Thymus (tissue), 11 donors: ENCODE data around the gene SERINC5. TPM values are rescaled to one million over a fixed set of nuclear protein-coding genes. Genes with fewer than 3 reads are reported as not detected.

Experiments used
- DNase-seq, 9 donors: peaks; one replicate each; pipeline ENCODE4 v3.0.0-alpha.2; 2013; ENCODE audit warnings: low spot score in 9 of 9, low read depth in 6 of 9, missing footprints in 1 of 9
- H3K27ac ChIP-seq, 2 donors: one replicate each; pipeline ENCODE4 v1.5.1; 2013; ENCODE audit warnings: control low read depth in 1 of 2, low read depth in 1 of 2, low read length in 1 of 2, mild to moderate bottlenecking in 1 of 2, moderate library complexity in 1 of 2
- H3K27me3 ChIP-seq, 2 donors: one replicate each; pipeline ENCODE4 v1.5.1; 2013; ENCODE audit warnings: low read length in 1 of 2; ENCODE audit not compliant: control insufficient read depth in 2 of 2, insufficient read depth in 1 of 2
- H3K36me3 ChIP-seq, 2 donors: one replicate each; pipeline ENCODE4 v1.5.1; 2013; ENCODE audit warnings: low read length in 1 of 2, mild to moderate bottlenecking in 1 of 2, moderate library complexity in 1 of 2; ENCODE audit not compliant: control insufficient read depth in 2 of 2, insufficient read depth in 2 of 2
- H3K4me1 ChIP-seq, 2 donors: one replicate each; pipeline ENCODE4 v1.5.1; 2013; ENCODE audit warnings: low read length in 2 of 2; ENCODE audit not compliant: control insufficient read depth in 2 of 2, insufficient read depth in 2 of 2
- H3K4me3 ChIP-seq, 2 donors: one replicate each; pipeline ENCODE4 v1.5.1; 2013; ENCODE audit warnings: low read length in 2 of 2, control low read depth in 1 of 2, mild to moderate bottlenecking in 1 of 2
- H3K9me3 ChIP-seq, 2 donors: one replicate each; pipeline ENCODE4 v1.5.1; 2013; ENCODE audit warnings: low read length in 1 of 2, mild to moderate bottlenecking in 1 of 2; ENCODE audit not compliant: control insufficient read depth in 2 of 2, insufficient read depth in 1 of 2
- WGBS: extraction: QIAGEN DNeasy Blood & Tissue Kit; methylation state at CpG from one replicate; pipeline ENCODE4 v1.1.7; 2013; 5-methylcytosine and 5-hydroxymethylcytosine counted together
- polyA plus RNA-seq: library from polyadenylated mRNA; stranded (reverse); fragments of 200-250 nt; gene quantifications from one replicate; pipeline ENCODE4 v1.2.3, GENCODE V29; 2013
- total RNA-seq: library from RNA; stranded (reverse); fragments of 120-200 nt; gene quantifications from one replicate; pipeline ENCODE4 v1.2.4, GENCODE V29; 2013
- donor health status: healthy.

SERINC5 gene
- total and polyA plus RNA-seq, 2 donors: 7.1 to 14.7 TPM

DNA sequence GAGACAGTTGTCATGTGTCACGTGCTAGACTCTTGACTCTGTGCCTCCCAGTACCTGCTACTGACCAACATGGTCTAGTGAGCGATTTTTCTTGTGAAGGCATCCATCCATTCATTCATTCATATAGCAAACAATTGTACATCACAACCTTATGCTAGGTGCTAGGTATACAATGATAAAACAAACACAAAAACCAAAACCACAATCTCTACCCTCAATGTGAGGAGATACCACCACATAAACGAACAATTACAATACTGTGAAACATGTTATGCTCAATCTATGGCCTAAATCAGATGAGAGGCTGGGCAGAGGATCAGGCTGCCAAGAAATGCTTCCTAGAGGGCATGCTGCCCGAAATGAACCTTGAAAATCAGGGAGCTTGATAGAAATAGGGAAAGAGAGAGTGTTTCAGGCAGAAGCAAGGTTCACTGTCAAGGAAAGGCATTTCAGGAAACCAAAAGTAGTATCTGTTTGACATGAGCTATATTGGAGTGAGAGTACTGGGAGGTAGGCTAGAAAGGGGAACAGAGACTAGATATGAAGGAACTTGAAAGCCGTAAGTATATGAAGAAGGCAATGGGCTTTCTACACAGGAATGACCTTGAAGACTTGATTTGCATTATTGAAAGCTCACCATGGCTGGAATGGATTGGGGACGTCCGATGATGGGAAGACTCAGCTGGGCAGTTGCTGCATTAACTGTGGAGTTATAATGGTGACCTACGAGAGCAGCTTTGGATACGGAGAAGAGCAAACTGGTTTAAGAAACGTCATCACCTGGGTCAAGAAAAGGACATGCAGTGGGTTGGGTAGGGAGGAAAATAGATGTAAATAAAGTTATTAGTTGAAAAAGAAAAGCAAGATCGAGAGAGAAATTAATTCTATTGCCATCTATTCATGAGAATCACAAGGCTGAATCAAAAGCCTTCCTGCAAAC is 130.6 kb downstream of the SERINC5 start:
- no peak overlapping the region for H3K27ac ChIP-seq
- no peaks in the 10 kb centered on the region for H3K36me3 ChIP-seq
- WGBS: 94% methylated on average over 11 of the region's 11 CpGs
- no peaks in the 10 kb centered on the region for H3K27me3 ChIP-seq
- H3K4me1 ChIP-seq: peaks cover 0 to 14% of the 10 kb centered on the region in 2 donors
- H3K9me3 ChIP-seq: peaks cover 0 to 8% of the 10 kb centered on the region in 2 donors
- H3K4me3 ChIP-seq: no peak overlapping the region
- DNase-seq: no peak

DNA sequence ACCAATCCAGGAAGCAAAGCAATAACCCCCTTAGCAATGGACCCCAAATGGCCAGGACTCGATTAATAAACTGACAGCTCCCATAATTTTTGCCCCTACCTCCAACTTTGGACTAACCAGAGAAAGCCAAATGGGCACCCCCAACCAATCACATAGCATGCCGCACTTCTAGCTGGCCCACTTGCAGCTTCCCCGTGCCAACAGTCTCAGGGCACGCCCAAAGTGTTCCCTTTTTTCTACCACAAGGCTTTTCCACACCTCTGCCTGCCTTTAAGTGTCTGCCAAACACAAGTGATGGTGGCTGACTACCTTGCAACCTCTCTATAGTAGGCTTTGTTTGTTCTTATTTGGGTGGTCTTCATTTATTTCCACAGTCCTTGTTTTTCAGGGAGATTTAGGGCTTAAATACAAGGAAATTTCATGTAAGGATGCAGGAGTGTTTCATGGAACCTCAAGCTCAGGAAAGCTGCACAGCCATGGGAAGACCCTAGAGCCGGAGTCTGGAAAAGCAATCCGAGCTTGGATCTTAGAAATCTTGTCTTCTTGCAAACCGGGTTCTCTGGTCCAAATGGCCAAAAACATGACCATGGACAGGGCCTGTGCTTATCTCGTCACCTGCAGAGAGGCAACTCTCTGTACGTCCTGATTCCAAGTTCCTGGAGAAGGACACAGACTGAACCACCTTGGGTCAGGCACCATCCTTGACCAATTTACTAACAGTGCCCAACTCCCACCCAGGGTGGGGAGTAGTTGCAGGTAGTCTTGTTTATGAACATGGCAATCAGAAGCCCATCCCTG is 131.5 kb downstream of the SERINC5 start:
- 98% methylated on average over 9 of the region's 9 CpGs for WGBS
- no peaks in the 10 kb centered on the region for H3K27me3 ChIP-seq
- H3K4me1 ChIP-seq: peaks cover 0 to 14% of the 10 kb centered on the region in 2 donors

DNA sequence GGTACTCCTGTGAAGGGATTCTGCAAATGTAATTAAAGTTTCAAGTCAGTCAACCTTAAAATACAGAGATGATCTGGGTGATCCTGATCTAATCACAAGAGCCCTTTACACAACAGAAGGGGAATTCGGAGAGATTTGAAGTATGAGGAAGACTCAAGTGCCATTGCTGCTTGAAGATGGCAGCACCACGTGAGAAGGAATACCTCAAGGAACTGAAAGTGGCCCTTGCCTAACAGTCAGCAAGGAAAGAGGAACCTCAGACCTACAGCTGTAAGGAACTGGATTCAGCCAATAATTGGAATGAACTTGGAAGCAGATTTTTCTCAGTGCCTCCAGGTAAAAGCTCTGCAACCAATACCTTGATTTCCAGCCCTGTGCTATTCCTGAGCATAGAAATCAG is 133.3 kb downstream of the SERINC5 start:
- no peak for DNase-seq
- Histone ChIP-seq H3K27ac (no peak overlapping the region), H3K36me3 (no peaks in the 10 kb centered on the region), H3K9me3 (peaks cover 1 to 13% of the 10 kb centered on the region in 2 donors), H3K4me3 (no peak overlapping the region), H3K27me3 (no peaks in the 10 kb centered on the region), H3K4me1 (peaks cover 0 to 14% of the 10 kb centered on the region in 2 donors)
- WGBS: 57% methylated on average over 2 of the region's 2 CpGs

More for the DNA sequence above, 131.5 kb downstream of the SERINC5 start:
- peaks cover 0 to 8% of the 10 kb centered on the region in 2 donors for H3K9me3 ChIP-seq
- no peak for DNase-seq
- H3K36me3 ChIP-seq: no peaks in the 10 kb centered on the region
- no peak overlapping the region for H3K4me3 ChIP-seq
- no peak overlapping the region for H3K27ac ChIP-seq

DNA sequence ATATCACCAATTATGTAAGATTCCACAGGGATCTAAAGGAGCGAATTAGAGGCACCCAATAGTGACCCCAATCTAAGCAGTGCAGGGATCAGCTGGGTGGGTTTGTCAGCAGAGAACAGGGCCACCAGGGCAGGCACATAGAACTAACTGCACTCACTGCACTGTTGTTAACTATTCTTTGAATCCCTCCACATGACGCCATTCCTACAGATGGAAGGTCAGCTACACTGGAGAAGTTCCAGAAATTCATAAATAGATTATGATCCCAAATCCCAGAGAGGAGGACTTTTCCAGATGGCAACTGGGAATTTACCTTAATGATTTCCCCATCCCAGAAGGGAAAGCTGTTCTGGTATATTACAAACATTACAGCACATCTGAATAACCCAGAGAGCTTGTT is 136.5 kb downstream of the SERINC5 start:
- no peak for DNase-seq
- Histone ChIP-seq H3K4me1 (no peaks in the 10 kb centered on the region), H3K36me3 (peaks cover 0 to 4% of the 10 kb centered on the region in 2 donors), H3K27me3 (no peaks in the 10 kb centered on the region), H3K9me3 (peaks cover 1 to 22% of the 10 kb centered on the region in 2 donors), H3K27ac (no peak overlapping the region), H3K4me3 (no peak overlapping the region)
- whole genome bisulfite sequencing: 99% methylated on average over 2 of the region's 2 CpGs

DNA sequence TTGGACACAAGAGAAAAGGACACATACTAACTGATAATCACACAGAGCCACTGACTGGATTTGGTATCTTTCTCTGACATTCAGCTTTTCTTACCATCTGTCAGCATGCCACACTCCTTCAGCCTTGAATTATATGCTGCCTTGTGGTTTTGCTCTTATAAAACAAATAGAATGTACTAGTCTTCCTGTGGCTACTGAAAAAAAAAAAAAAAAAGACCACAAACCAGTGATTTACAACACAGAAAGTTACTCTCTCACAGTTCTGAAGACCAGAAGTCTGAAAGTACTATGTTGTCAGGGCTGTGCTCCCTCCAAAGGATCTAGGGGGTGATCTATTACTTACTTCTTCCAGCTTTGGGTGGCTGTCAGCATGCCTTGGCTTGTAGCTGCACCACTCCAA is 138.4 kb downstream of the SERINC5 start:
- DNase-seq: no peak

DNA sequence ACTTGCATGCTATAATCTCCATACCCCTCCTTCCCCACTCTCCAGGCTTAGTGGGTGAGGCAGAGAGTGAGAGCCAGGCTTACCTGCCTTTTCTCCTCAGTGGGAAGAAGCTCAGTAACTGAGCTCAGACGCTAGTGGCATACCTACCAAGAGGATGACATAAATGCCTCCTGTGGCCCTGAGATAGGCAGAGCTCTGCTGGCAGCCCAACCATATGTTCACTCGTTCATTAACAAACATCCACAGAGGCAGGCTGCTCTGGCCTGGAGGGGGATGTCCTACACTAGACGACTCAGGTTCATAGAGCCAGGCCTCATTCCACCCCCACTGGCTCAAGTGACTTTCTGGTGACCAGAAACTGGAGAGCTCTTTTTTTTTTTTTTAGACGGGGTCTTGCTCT is 139.4 kb downstream of the SERINC5 start:
- Histone ChIP-seq H3K27ac (no peak overlapping the region), H3K9me3 (peaks cover 1 to 27% of the 10 kb centered on the region in 2 donors), H3K4me1 (peaks cover 0 to 6% of the 10 kb centered on the region in 2 donors), H3K36me3 (peaks cover 0 to 4% of the 10 kb centered on the region in 2 donors), H3K27me3 (no peaks in the 10 kb centered on the region), H3K4me3 (no peak overlapping the region)
- no peak for DNase-seq
- 98% methylated on average over 4 of the region's 4 CpGs for WGBS

More for the DNA sequence above, 138.4 kb downstream of the SERINC5 start:
- peaks cover 1 to 29% of the 10 kb centered on the region in 2 donors for H3K9me3 ChIP-seq
- no peaks in the 10 kb centered on the region for H3K4me1 ChIP-seq
- H3K27ac ChIP-seq: no peak overlapping the region
- peaks cover 0 to 4% of the 10 kb centered on the region in 2 donors for H3K36me3 ChIP-seq
- no peaks in the 10 kb centered on the region for H3K27me3 ChIP-seq
- no peak overlapping the region for H3K4me3 ChIP-seq

DNA sequence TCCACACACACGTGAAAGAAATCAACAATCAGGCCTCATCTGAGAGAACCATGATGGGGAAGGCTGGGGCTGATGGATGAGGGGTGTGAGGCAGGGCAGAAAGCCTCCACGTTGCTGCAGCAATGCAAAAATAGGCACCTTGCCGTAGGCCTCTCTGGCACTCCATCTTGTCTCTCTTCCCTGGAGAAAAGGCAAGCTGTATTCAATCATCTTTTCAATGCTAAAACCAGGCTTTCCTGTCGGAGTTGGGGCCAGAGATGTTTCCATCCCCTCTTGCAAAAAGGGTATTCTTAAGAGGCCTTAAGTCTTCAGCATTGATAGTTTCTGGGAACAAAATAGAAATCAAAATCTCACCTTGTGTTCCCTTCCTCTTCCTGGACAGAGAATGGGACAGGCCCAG is 139.8 kb downstream of the SERINC5 start:
- H3K36me3 ChIP-seq: peaks cover 0 to 4% of the 10 kb centered on the region in 2 donors
- no peaks in the 10 kb centered on the region for H3K27me3 ChIP-seq
- no peak overlapping the region for H3K4me3 ChIP-seq
- H3K9me3 ChIP-seq: peaks cover 1 to 23% of the 10 kb centered on the region in 2 donors
- H3K27ac ChIP-seq: no peak overlapping the region
- DNase-seq: no peak
- peaks cover 0 to 11% of the 10 kb centered on the region in 2 donors for H3K4me1 ChIP-seq
- 96% methylated on average over 4 of the region's 4 CpGs for WGBS

DNA sequence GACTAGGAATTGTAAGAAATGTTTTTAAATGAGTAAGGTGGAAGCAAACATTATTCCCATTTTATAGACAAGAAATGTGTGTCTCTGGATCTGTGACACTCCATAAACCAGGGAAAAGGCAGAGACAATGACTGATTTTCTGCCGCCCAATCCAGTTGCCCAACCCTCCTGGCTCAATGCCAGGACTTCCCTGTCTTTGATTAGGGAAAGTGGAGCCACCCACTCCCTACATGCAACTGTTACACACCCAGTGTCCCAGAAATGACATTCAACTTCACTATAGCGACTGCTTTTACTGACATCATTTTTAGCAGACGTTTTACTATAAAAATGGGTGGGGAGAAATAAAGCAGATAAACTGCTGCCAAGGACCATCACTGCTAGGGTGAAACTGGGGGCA is 141.0 kb downstream of the SERINC5 start:
- Histone ChIP-seq H3K4me1 (peaks cover 0 to 23% of the 10 kb centered on the region in 2 donors), H3K27ac (no peak overlapping the region), H3K27me3 (no peaks in the 10 kb centered on the region), H3K36me3 (peaks cover 0 to 4% of the 10 kb centered on the region in 2 donors), H3K4me3 (no peak overlapping the region), H3K9me3 (peaks cover 1 to 21% of the 10 kb centered on the region in 2 donors)
- WGBS: 96% methylated on average over 3 of the region's 3 CpGs
- DNase-seq: no peak
